H1 (cell line): ENCODE results near the gene SLC12A8. TPM values are rescaled to one million over a fixed set of nuclear protein-coding genes. Genes with fewer than 3 reads are reported as not detected.

Experiments
- CBX8 ChIP-seq: fragments of 300-800, 300-1000 bp; sonication (generic); IDR thresholded peaks from 2 replicates; pipeline ENCODE4 v1.7.1; 2016; ENCODE audit warnings: low read depth, low read length, borderline replicate concordance
- GABPA ChIP-seq: IDR thresholded peaks from 2 replicates; pipeline ENCODE4 v1.6.1; 2011; ENCODE audit warnings: mild to moderate bottlenecking, low read length, moderate library complexity, borderline replicate concordance; ENCODE audit not compliant: insufficient read depth
- JUND ChIP-seq: IDR thresholded peaks from 2 replicates; pipeline ENCODE4 v1.6.1; 2011; ENCODE audit warnings: mild to moderate bottlenecking, improper control_type of control experiment, low read length
- PHF8 ChIP-seq: fragments of 200-600 bp; sonication (generic); conservative IDR thresholded peaks from 2 replicates; pipeline ENCODE4 v1.7.1; 2012; ENCODE audit warnings: low read depth, mild to moderate bottlenecking, inconsistent platforms, low read length, moderate library complexity
- POLR2A ChIP-seq, 2 experiments: IDR thresholded peaks; 1 replicate in 1 of 2; 2 replicates in 1 of 2; pipeline ENCODE4 v1.6.1; 2011; ENCODE audit warnings: low read depth in 2 of 2, low read length in 2 of 2, mild to moderate bottlenecking in 2 of 2; ENCODE audit errors: control extremely low read depth in 1 of 2
- SIN3A ChIP-seq, 2 experiments: IDR thresholded peaks in 1 of 2; conservative IDR thresholded peaks in 1 of 2; 2 replicates each; pipeline ENCODE4 v1.6.1; 2011 to 2012; ENCODE audit warnings: low read length in 2 of 2, improper control_type of control experiment in 1 of 2, low read depth in 1 of 2, mild to moderate bottlenecking in 1 of 2
- SIRT6 ChIP-seq: IDR thresholded peaks from one replicate; pipeline ENCODE4 v1.7.1; 2012; ENCODE audit warnings: low read length, inconsistent platforms
- polyA plus RNA-seq, 7 experiments: library from polyadenylated mRNA; depleted of rRNA in 3 of 7; stranded (reverse) in 5 of 7; unstranded in 2 of 7; fragments of >200 nt in 5 of 7; fragments of 200-250 nt in 2 of 7; gene quantifications; 1 replicate in 5 of 7; 2 replicates in 1 of 7; 4 replicates in 1 of 7; pipeline versions ENCODE4 v1.2.1 to v1.2.3, GENCODE V29; 2011 to 2013; ENCODE audit warnings: missing spikeins in 2 of 7, mixed read lengths in 2 of 7
- total RNA-seq: library from RNA; stranded (reverse); fragmentation: NEBNext Ultra II Directional; extraction: Animal tissue kit (Norgen Biotek cat#: 25700); gene quantifications from 2 replicates; pipeline ENCODE4 v1.2.1, GENCODE V29; 2021

Gene SLC12A8
- total and polyA plus RNA-seq, 2 of the 8 experiments (the other 6 are each of a cell fraction or from before 2014, with no cell fraction given), result 13.7 to 14.4 TPM

GRCh38 chr3:125168711-125169393 lies 43.7 kb downstream of the SLC12A8 start (continued):
- TF ChIP-seq PHF8 (no peak), SIN3A (conservative IDR thresholded peaks at IDR 0.05 in 1 of 2, IDR thresholded peaks at IDR 0.05 in 1 of 2; ENCODE audit: low read depth in 1 of 2, low read length in 2 of 2) (no peak), JUND (no peak), SIRT6 (no peak), CBX8 (no peak), GABPA (no peak), POLR2A (IDR thresholded peaks at IDR 0.05; ENCODE audit: control extremely low read depth in 1 of 2, low read depth in 2 of 2, low read length in 2 of 2) (no peak)
